ENCODE measurements around the gene CES3.
"Not testable (repeated sequence)": the region's sequence is repeated elsewhere in the genome, so short reads cannot be mapped to it uniquely, and the experiment has no call there.

Gene CES3

DNA sequence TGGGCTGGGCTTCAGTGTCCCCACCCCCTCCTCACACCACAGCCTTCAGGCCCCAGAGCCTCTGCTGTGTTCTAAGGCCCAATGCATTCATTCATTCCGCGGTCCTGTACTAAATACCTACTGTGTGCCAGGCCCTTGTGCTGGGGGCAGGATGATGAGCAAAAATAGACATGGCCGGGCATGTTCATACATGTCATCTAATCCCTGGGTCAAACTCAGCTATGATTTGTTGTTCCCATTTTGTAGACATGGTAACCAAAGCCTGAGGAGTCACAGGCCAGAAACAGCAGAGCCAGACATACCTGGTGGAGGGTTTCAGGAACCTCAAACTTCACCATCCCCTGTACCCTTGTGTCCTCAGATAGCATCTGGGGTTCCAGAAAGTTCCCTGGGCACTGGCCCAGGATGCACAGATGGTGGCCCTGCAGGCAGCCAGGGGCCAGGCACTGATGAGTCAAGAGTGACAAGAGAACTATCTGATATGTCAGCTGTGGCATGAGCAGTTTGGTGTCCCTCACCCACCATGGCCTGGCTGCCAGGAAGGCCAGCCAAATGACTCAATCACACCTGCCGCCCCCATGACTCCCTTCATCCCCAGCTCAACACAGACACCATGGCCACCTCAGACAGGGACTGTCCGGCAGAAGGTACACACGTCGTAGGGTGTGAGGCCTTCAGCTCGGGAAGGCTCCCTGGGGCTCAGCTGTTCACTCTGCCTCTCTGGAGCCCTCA is 33.0 kb upstream of the CES3 start:
- DNase-seq = no peak

DNA sequence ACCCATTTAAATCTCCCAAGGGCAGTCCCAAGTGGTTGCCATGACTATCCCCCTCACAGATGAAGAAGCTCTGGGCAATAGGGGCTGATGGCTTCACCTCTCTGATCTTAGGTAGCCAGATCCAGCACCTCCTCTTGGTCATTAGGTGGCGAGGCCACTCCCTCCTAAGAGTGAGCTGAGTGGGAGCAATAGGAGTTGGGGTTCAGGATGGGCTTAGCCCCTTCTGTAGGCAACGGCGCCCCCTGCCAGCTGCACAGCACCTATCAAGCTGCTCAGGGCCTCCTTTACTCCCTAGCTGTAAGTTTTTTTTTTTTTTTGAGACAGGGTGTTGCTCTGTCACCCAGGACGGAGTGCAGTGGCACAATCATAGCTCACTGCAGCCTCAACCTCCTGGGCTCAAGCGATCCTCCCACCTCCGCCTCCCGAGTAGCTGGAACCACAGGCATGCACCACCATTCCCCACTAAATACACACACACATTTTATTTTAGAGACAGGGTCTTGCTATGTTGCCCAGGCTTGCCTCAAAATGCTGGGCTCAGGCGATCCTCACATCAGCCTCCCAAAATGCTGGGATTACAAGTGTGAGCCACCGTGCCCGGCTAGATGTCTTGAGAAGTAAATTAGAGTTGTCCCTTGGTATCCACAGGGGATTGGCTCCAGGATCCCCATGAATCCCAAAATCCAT is 32.2 kb upstream of the CES3 start:
- DNase-seq = peak; percentile 31

DNA sequence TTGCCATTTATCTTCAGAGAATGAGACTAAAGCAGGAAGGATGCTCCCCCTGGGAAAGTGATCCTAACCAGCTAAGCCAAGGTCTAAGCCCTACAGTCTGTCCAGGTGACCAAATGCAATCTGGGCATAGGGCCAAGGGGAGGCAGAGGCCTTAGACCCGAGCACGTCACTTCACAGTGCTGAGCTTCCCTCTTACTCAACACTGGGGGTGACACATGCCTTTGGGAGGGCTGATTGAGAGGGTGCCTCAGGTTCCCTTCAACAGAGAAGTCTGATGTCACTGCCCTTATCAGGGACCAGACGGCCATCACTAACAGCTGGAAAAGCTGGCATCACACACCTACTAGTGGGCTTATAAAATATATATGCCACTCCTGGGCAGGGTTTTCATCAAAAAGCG is 30.9 kb upstream of the CES3 start:
- no peak for DNase-seq

DNA sequence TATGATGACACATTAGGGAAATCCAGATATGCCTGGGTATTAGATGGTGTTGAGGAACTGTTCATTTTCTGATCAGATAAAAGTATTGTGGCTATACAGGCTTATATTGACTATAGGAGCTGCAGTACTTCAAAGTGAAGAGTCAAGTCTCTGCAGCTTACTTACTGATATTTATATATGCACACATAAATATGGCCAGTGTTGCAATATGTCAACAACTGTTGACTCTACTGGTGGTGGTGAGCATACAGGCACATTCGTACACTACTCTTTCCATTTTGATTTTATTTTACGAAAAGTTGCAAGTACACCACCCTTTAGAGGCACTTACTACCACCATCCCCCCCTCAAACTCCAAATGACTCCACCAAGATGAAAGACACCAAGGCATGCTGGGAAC is 29.4 kb upstream of the CES3 start:
- no peak for DNase-seq

DNA sequence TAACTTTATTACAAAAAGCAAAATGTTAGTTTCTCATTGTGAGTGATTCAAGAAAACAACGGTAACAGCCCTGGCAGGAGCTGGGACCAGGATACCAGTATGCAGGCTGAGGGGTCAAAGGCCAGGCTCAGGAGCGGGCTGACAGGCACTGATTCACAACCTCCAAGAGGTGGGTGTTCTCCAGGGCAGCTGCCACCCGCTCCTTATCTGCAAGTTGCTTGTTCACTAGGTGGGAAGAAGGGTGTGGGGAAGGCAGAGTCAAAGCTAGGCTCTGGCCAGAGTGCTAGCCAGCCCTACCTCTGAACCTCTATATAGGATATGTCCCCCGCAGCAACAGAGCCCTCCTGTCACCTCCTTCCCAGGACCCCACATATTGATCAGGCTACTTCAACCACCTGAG is 29.0 kb upstream of the CES3 start:
- DNase-seq = no peak

DNA sequence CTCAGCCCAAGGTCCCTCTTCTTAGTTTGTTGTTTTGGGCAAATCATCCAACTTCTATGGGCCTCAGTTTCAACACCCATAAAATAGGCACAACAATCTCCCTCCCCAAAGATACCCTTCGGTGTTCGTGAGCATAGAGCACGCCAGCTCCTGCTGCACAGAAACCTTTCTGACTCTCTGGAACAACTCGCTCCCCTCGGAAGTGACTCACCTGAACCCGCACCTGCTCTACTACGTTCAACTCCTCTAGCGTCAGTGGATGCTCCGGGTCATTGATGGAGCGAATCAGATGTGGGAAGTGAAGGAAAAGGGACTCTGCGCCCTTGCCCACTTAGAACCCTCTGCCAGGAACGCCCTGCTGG is 27.3 kb upstream of the CES3 start:
- DNase-seq = no peak

GRCh38 chr16:66934138-66934838 is 26.8 kb upstream of the CES3 start, which contains the start of gene CIAO2B:
Gene CIAO2B, minus strand, starts transcription at chr16:66934402. Its CDS starts 38 bp downstream, at chr16:66934364.
- DNase-seq = peak; percentile 89

- DNase-seq = not testable (repeated sequence)
Measured at GRCh38 chr16:66934839-66935313, 26.2 kb upstream of the CES3 start.

DNA sequence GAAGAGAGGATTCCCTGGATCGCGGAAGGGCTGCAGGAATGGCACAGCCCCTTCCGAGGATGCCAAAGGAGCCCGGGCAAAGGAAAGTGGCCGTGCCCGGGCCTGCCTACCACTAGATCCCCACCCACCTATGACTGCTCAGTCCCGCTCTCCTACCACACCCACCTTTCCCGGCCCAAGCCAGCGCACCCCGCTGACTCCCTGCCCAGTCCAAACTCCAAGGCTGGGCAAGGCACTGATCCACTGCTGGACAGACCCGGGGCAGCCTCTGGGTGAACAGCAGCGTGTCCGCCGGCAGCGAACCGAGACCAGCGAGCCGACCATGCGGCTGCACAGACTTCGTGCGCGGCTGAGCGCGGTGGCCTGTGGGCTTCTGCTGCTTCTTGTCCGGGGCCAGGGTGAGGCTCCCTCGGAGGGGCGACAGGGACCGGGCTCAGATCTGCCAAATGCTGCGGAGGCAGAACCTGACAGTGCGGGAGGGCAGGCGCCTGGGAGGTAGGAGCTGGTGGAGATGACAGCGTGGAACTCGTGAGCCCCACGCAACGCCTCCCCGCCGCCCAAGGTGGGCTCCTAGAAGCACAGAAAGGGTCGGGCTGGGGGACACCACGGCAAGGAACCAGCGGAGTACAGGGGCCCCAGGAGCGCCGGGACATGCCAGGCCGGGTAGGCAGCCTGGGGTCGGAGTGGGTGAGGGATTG is 25.6 kb upstream of the CES3 start, which contains the start of gene CES2:
TSS of gene CES2 (plus strand) at position 203 of the 698 bp plus-strand sequence. CDS start at position 323, 120 bp downstream.
- no peak for DNase-seq

DNA sequence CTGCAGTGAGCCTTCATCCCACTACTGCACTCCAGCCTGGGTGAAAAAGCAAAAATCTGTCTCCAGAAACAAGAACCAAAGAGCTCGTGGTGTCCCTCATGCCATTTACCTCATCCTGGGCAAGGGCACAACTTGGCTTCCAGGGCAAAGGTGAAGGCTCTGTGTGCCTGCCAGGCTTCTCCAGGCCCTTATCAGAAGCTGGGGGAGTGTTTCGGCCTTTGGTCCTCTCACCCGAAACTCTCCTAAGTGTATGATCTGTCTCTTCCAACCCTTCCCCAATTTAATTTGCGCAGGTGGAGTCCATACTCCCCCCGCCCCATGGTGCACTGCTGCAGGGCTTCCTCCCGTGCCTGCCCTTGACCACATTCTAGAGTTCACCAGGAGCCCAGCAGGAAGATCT is 24.6 kb upstream of the CES3 start:
- no peak for DNase-seq

DNA sequence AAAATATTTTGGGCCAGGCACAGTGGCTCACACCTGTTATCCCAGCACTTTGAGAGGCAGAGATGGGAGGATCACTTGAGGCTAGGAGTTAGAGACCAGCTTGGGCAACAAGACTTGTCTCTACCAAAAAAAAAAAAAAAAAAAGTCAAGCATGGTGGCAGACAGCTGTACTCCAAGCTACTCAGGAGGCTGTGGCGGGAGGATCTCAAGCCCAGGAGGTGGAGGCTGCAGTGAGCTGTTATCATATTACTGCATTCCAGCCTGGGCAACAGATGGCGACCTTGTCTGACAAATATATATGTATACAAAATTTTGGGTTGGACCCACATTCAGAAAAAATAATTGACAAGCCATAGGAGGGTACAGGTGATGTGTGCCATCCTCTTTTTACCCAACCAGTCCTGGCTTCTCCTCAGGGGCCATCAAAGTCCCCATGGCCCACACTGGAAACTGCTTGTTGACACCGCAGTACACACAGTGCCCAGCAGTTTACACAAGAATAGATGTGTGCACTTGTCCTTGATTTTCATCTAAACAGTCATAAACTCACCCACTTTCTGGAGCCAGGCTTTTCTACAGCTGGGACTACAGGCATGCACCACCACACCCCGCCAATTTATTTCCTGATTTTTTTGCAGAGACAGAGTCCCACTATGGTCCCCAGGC is 24.0 kb upstream of the CES3 start:
- DNase-seq = no peak

GRCh38 chr16:66937725-66938337 is 23.2 kb upstream of the CES3 start:
- no peak for DNase-seq

GRCh38 chr16:66939366-66939765 is 21.7 kb upstream of the CES3 start:
- no peak for DNase-seq

- no peak for DNase-seq
Measured at GRCh38 chr16:66940236-66940635, 20.8 kb upstream of the CES3 start.

DNA sequence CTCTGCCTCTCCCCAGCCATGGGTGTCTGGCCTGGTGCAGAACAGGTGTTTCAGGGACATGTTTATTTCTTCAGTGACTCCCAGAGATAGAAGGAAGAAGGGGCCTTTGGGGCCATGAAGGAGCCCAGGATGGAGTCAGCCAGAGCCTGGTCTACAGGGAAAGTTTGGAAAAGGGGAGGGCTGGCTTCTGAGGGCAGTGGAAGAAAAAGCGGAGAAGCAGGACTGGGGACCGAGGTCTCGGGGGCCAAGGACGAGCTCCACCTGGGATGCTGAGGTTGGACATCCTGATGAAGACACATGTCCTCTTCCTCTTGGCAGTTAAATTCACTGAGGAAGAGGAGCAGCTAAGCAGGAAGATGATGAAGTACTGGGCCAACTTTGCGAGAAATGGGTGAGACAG is 18.1 kb upstream of the CES3 start:
- DNase-seq = no peak

DNA sequence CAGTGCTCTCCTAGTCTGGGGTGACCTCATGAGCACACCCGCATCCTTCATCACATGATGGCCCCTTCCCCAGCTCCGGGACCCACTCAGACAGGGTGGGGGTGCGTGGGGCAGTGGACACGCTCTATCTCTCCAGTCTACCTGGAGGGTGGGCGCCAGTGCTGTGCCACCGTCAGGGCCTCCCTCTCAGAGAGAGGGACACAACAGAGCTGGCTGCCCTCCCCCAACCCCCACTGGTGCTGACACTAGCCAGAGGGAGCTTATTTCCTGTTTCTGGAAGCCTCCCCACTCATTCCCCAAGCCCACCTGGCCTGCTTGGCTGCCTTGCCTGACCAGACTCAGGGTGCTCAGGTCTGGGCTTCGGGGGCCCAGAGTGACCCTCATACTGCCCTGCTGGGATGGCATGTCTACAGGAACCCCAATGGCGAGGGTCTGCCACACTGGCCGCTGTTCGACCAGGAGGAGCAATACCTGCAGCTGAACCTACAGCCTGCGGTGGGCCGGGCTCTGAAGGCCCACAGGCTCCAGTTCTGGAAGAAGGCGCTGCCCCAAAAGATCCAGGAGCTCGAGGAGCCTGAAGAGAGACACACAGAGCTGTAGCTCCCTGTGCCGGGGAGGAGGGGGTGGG is 17.5 kb upstream of the CES3 start:
- no peak for DNase-seq

- DNase-seq = no peak
Measured at GRCh38 chr16:66944054-66944441, 17.0 kb upstream of the CES3 start.

DNA sequence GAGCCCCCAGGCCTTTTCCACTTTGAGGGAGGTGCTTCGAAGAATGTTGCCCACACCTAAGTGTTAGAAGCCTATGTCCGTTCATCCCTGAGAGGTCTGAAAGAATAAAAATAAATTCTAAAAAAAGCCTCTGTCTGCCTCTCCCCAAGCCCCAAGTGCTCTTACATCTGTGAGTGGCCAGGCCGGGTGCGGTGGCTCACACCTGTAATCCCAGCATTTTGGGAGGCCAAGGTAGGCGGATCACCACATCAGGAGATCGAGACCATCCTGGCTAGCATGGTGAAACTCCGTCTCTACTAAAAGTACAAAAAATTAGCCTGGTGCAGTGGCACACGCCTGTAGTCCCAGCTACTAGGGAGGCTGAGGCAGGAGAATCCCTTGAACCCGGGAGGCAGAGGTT is 16.1 kb upstream of the CES3 start:
- not testable (repeated sequence) for DNase-seq

- no peak for DNase-seq
Measured at GRCh38 chr16:66945939-66946338, 15.1 kb upstream of the CES3 start.

DNA sequence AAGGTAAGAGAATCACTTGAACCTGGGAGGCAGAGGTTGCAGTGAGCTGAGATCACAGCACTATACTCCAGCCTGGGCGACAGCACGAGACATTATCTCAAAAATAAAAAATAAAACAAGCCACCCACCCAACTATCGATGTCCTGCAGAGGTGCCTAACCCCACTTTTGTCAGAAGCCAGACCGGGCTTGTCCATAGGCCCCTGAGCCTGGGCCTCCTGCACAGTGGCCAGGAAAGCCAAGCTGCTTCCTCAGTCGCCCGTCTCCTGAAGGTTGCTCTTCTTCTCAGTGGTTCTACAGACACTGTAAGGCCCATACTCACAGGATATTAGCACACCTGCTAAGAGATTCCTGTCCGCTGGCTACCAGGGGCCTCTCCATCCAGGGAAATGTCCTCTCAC is 14.5 kb upstream of the CES3 start:
- DNase-seq = no peak

GRCh38 chr16:66946974-66947301 is 14.1 kb upstream of the CES3 start:
- no peak for DNase-seq

All from CD4-positive, alpha-beta T cell treated with Interleukin-21 for 1 hour (primary cell).